Measurements from ENCODE around the gene SLC43A3.
"Not testable (repeated sequence)": the region's sequence is repeated elsewhere in the genome, so short reads cannot be mapped to it uniquely, and the experiment has no call there.

SLC43A3 gene

GRCh38 chr11:57364851-57365660 lies 61.9 kb downstream of the SLC43A3 start:
- Histone ChIP-seq H3K4ac (ENCODE audit: low read depth in 1 of 2, low read length in 2 of 2) (no peak overlapping the region), H2AK5ac (ENCODE audit: low read length, severe bottlenecking) (no peak overlapping the region), H3K27ac (ENCODE audit: low read length, poor library complexity, severe bottlenecking) (no peak overlapping the region), H3K4me2 (ENCODE audit: low read length, poor library complexity, severe bottlenecking) (no peak overlapping the region), H3K9ac (ENCODE audit: low read length) (no peak overlapping the region), H3K23ac (ENCODE audit: low read length in 2 of 2) (no peak overlapping the region), H4K91ac (ENCODE audit: low read length) (no peak overlapping the region), H3K79me1 (replicated peaks; ENCODE audit: low read length, poor library complexity, severe bottlenecking) (no peaks in the 10 kb centered on the region), H2BK12ac (ENCODE audit: low read length in 2 of 2) (no peak overlapping the region), H3K36me3 (ENCODE audit: control insufficient read depth in 1 of 2, insufficient read depth in 2 of 2, low read depth in 1 of 2, low read length in 2 of 2) (no peaks in the 10 kb centered on the region), H2BK5ac (ENCODE audit: low read depth, low read length, poor library complexity, severe bottlenecking) (no peak overlapping the region), H4K8ac (ENCODE audit: low read length) (no peak overlapping the region), H2AFZ (ENCODE audit: low read depth, low read length) (no peak overlapping the region), H3K4me1 (ENCODE audit: control insufficient read depth, insufficient read depth, low read depth, low read length) (peaks cover 1% of the 10 kb centered on the region), H3K14ac (ENCODE audit: low read length in 2 of 2) (no peak overlapping the region), H3K4me3 (ENCODE audit: insufficient read depth in 1 of 2, low read depth in 1 of 2, low read length in 2 of 2) (no peak overlapping the region), H3K18ac (ENCODE audit: low read depth in 1 of 2, low read length in 2 of 2) (no peak overlapping the region), H2BK120ac (ENCODE audit: low read depth, low read length) (no peak overlapping the region), H3K9me3 (ENCODE audit: control insufficient read depth, low read length) (no peaks in the 10 kb centered on the region), H3K27me3 (ENCODE audit: control insufficient read depth in 1 of 2, insufficient read depth in 1 of 2, low read length in 2 of 2) (peaks cover 5 to 47% of the 10 kb centered on the region in 2 experiments), H2BK15ac (ENCODE audit: low read depth, poor library complexity, severe bottlenecking) (no peak overlapping the region)
- WGBS = 50% methylated on average over 6 of the region's 9 CpGs
- no peak for DNase-seq

- H3K27ac ChIP-seq (ENCODE audit: low read length, poor library complexity, severe bottlenecking) = no peak overlapping the region
- no peak for DNase-seq
- no peak overlapping the region for H4K8ac ChIP-seq (ENCODE audit: low read length)
- H3K14ac ChIP-seq (ENCODE audit: low read length in 2 of 2) = no peak overlapping the region
- H3K18ac ChIP-seq (ENCODE audit: low read depth in 1 of 2, low read length in 2 of 2) = no peak overlapping the region
- H3K36me3 ChIP-seq (ENCODE audit: control insufficient read depth in 1 of 2, insufficient read depth in 2 of 2, low read depth in 1 of 2, low read length in 2 of 2) = no peaks in the 10 kb centered on the region
- no peak overlapping the region for H3K4ac ChIP-seq (ENCODE audit: low read depth in 1 of 2, low read length in 2 of 2)
- H2BK5ac ChIP-seq (ENCODE audit: low read depth, low read length, poor library complexity, severe bottlenecking) = no peak overlapping the region
- no peak overlapping the region for H2BK120ac ChIP-seq (ENCODE audit: low read depth, low read length)
- WGBS = 71% methylated on average over 5 of the region's 7 CpGs
- no peak overlapping the region for H3K4me2 ChIP-seq (ENCODE audit: low read length, poor library complexity, severe bottlenecking)
- H3K4me3 ChIP-seq (ENCODE audit: insufficient read depth in 1 of 2, low read depth in 1 of 2, low read length in 2 of 2) = no peak overlapping the region
- H2BK15ac ChIP-seq (ENCODE audit: low read depth, poor library complexity, severe bottlenecking) = no peak overlapping the region
- peaks cover 5 to 47% of the 10 kb centered on the region in 2 experiments for H3K27me3 ChIP-seq (ENCODE audit: control insufficient read depth in 1 of 2, insufficient read depth in 1 of 2, low read length in 2 of 2)
- peaks cover 2% of the 10 kb centered on the region for H3K4me1 ChIP-seq (ENCODE audit: control insufficient read depth, insufficient read depth, low read depth, low read length)
- H3K23ac ChIP-seq (ENCODE audit: low read length in 2 of 2) = no peak overlapping the region
- H3K9ac ChIP-seq (ENCODE audit: low read length) = no peak overlapping the region
- no peak overlapping the region for H2AFZ ChIP-seq (ENCODE audit: low read depth, low read length)
- no peak overlapping the region for H2AK5ac ChIP-seq (ENCODE audit: low read length, severe bottlenecking)
- H3K9me3 ChIP-seq (ENCODE audit: control insufficient read depth, low read length) = no peaks in the 10 kb centered on the region
- H3K79me1 ChIP-seq (replicated peaks; ENCODE audit: low read length, poor library complexity, severe bottlenecking) = no peaks in the 10 kb centered on the region
- no peak overlapping the region for H2BK12ac ChIP-seq (ENCODE audit: low read length in 2 of 2)
- no peak overlapping the region for H4K91ac ChIP-seq (ENCODE audit: low read length)
Observed at GRCh38 chr11:57363131-57364080, 63.5 kb downstream of the SLC43A3 start.

- no peak overlapping the region for H3K23ac ChIP-seq (ENCODE audit: low read length in 2 of 2)
- H2AK5ac ChIP-seq (ENCODE audit: low read length, severe bottlenecking) = no peak overlapping the region
- peaks cover 2% of the 10 kb centered on the region for H3K4me1 ChIP-seq (ENCODE audit: control insufficient read depth, insufficient read depth, low read depth, low read length)
- H3K4me2 ChIP-seq (ENCODE audit: low read length, poor library complexity, severe bottlenecking) = no peak overlapping the region
- H3K36me3 ChIP-seq (ENCODE audit: control insufficient read depth in 1 of 2, insufficient read depth in 2 of 2, low read depth in 1 of 2, low read length in 2 of 2) = no peaks in the 10 kb centered on the region
- H2BK5ac ChIP-seq (ENCODE audit: low read depth, low read length, poor library complexity, severe bottlenecking) = no peak overlapping the region
- no peak for DNase-seq
- no peak overlapping the region for H3K4ac ChIP-seq (ENCODE audit: low read depth in 1 of 2, low read length in 2 of 2)
- no peak overlapping the region for H4K8ac ChIP-seq (ENCODE audit: low read length)
- H3K14ac ChIP-seq (ENCODE audit: low read length in 2 of 2) = no peak overlapping the region
- no peak overlapping the region for H2BK120ac ChIP-seq (ENCODE audit: low read depth, low read length)
- H3K4me3 ChIP-seq (ENCODE audit: insufficient read depth in 1 of 2, low read depth in 1 of 2, low read length in 2 of 2) = no peak overlapping the region
- H4K91ac ChIP-seq (ENCODE audit: low read length) = no peak overlapping the region
- H3K27ac ChIP-seq (ENCODE audit: low read length, poor library complexity, severe bottlenecking) = no peak overlapping the region
- no peaks in the 10 kb centered on the region for H3K79me1 ChIP-seq (replicated peaks; ENCODE audit: low read length, poor library complexity, severe bottlenecking)
- no peak overlapping the region for H2AFZ ChIP-seq (ENCODE audit: low read depth, low read length)
- WGBS = 78% methylated on average over 1 of the region's 3 CpGs
- H2BK12ac ChIP-seq (ENCODE audit: low read length in 2 of 2) = no peak overlapping the region
- no peaks in the 10 kb centered on the region for H3K9me3 ChIP-seq (ENCODE audit: control insufficient read depth, low read length)
- H3K18ac ChIP-seq (ENCODE audit: low read depth in 1 of 2, low read length in 2 of 2) = no peak overlapping the region
- no peak overlapping the region for H3K9ac ChIP-seq (ENCODE audit: low read length)
- H3K27me3 ChIP-seq (ENCODE audit: control insufficient read depth in 1 of 2, insufficient read depth in 1 of 2, low read length in 2 of 2) = peaks cover 5 to 47% of the 10 kb centered on the region in 2 experiments
- no peak overlapping the region for H2BK15ac ChIP-seq (ENCODE audit: low read depth, poor library complexity, severe bottlenecking)
Observed at GRCh38 chr11:57361926-57362325, 65.0 kb downstream of the SLC43A3 start.

- not testable (repeated sequence) for H3K18ac ChIP-seq (ENCODE audit: low read depth in 1 of 2, low read length in 2 of 2); H4K8ac ChIP-seq (ENCODE audit: low read length); H3K27ac ChIP-seq (ENCODE audit: low read length, poor library complexity, severe bottlenecking); H2BK15ac ChIP-seq (ENCODE audit: low read depth, poor library complexity, severe bottlenecking); H3K14ac ChIP-seq (ENCODE audit: low read length in 2 of 2); H3K4ac ChIP-seq (ENCODE audit: low read depth in 1 of 2, low read length in 2 of 2); H3K23ac ChIP-seq (ENCODE audit: low read length in 2 of 2); H3K36me3 ChIP-seq (ENCODE audit: control insufficient read depth in 1 of 2, insufficient read depth in 2 of 2, low read depth in 1 of 2, low read length in 2 of 2); H3K4me3 ChIP-seq (ENCODE audit: insufficient read depth in 1 of 2, low read depth in 1 of 2, low read length in 2 of 2); H3K79me1 ChIP-seq (replicated peaks; ENCODE audit: low read length, poor library complexity, severe bottlenecking); H3K9me3 ChIP-seq (ENCODE audit: control insufficient read depth, low read length); H3K4me1 ChIP-seq (ENCODE audit: control insufficient read depth, insufficient read depth, low read depth, low read length); H2AFZ ChIP-seq (ENCODE audit: low read depth, low read length); H3K9ac ChIP-seq (ENCODE audit: low read length); H3K4me2 ChIP-seq (ENCODE audit: low read length, poor library complexity, severe bottlenecking); DNase-seq; H2BK12ac ChIP-seq (ENCODE audit: low read length in 2 of 2); H2AK5ac ChIP-seq (ENCODE audit: low read length, severe bottlenecking); H4K91ac ChIP-seq (ENCODE audit: low read length); H2BK5ac ChIP-seq (ENCODE audit: low read depth, low read length, poor library complexity, severe bottlenecking); H2BK120ac ChIP-seq (ENCODE audit: low read depth, low read length)
- H3K27me3 ChIP-seq (ENCODE audit: control insufficient read depth in 1 of 2, insufficient read depth in 1 of 2, low read length in 2 of 2) = peaks cover 5 to 47% of the 10 kb centered on the region in 2 experiments
Observed at GRCh38 chr11:57361420-57361819, 65.5 kb downstream of the SLC43A3 start.
